Measurements from ENCODE around the gene PARN.
"Not testable (repeated sequence)": the region's sequence is repeated elsewhere in the genome, so short reads cannot be mapped to it uniquely, and the experiment has no call there.

PARN gene

DNA sequence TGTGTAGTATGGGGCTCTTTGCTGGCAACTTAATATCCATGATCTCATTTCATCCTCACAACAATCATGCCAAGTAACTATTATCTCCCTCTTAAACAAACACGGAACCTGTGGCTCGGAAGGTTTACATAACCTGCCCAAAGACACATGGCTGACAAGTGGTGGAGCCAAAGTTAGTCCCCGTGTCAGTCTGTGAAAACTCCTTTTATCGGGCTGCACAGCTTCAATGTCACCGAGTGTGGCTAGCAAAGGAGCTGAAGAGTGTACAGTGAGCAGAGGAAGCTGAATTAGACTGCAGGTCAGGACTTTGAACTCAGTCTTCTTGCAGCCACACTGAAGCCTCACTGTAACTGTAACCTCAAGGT is 80.3 kb downstream of the PARN start:
- H3K4me2 ChIP-seq, result no peak overlapping the region

GRCh38 chr16:14548933-14549788 is 80.9 kb downstream of the PARN start:
- Histone ChIP-seq H3K36me3 (ENCODE audit: insufficient read depth) (peaks cover 3% of the 10 kb centered on the region), H3K4me2 (no peak overlapping the region), H3K4me1 (ENCODE audit: low read depth, poor library complexity, severe bottlenecking) (no peaks in the 10 kb centered on the region), H3K79me2 (ENCODE audit: insufficient read depth, low read depth) (no peaks in the 10 kb centered on the region), H3K27me3 (ENCODE audit: insufficient read depth, low read depth) (no peaks in the 10 kb centered on the region), H4K20me1 (ENCODE audit: insufficient read depth) (no peaks in the 10 kb centered on the region), H3K4me3 (IDR thresholded peaks at IDR 0.05; ENCODE audit: insufficient read depth, low read depth, low read length) (no peak overlapping the region), H3K9ac (no peak overlapping the region), H3K27ac (no peak overlapping the region), H2AFZ (ENCODE audit: low read depth) (no peak overlapping the region)
- no peak for TF ChIP-seq CTCF (conservative IDR thresholded peaks at IDR 0.05; ENCODE audit: low read depth, low read length)

More for the DNA sequence above, 80.3 kb downstream of the PARN start:
- no peaks in the 10 kb centered on the region for H3K4me1 ChIP-seq (ENCODE audit: low read depth, poor library complexity, severe bottlenecking)
- TF ChIP-seq CTCF (conservative IDR thresholded peaks at IDR 0.05; ENCODE audit: low read depth, low read length), result no peak
- no peaks in the 10 kb centered on the region for H3K79me2 ChIP-seq (ENCODE audit: insufficient read depth, low read depth)
- H3K4me3 ChIP-seq (IDR thresholded peaks at IDR 0.05; ENCODE audit: insufficient read depth, low read depth, low read length), result no peak overlapping the region
- H3K9ac ChIP-seq, result no peak overlapping the region
- no peak overlapping the region for H2AFZ ChIP-seq (ENCODE audit: low read depth)
- no peaks in the 10 kb centered on the region for H3K27me3 ChIP-seq (ENCODE audit: insufficient read depth, low read depth)
- peaks cover 3% of the 10 kb centered on the region for H3K36me3 ChIP-seq (ENCODE audit: insufficient read depth)
- no peaks in the 10 kb centered on the region for H4K20me1 ChIP-seq (ENCODE audit: insufficient read depth)
- no peak overlapping the region for H3K27ac ChIP-seq

DNA sequence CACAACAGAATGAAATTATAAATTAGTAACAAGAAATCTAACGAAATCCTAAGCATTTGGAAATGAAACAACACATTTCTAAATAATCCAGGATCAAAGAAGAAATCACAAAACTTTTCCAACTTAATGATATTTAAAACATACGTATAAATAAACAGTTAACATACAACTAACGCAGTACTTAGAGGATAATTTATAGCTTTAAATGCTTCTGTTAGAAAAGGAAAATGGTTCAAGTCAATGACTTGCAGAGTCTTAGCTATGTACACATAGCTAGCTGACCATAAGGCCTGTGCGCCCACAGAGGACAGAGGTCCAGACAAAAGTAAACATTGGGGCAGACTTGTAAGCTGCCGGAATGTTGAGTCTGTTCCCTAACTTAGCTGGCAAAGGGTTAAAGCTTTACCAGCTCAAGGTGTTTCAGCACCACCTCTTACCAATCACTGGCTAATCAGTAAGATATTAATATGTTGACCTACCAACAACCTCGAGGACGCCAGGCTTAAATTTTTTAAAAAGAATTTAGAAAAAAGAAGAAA is 84.6 kb downstream of the PARN start:
- no peak for TF ChIP-seq CTCF (conservative IDR thresholded peaks at IDR 0.05; ENCODE audit: low read depth, low read length)
- Histone ChIP-seq H3K79me2 (ENCODE audit: insufficient read depth, low read depth) (no peaks in the 10 kb centered on the region), H3K27ac (no peak overlapping the region), H3K36me3 (ENCODE audit: insufficient read depth) (no peaks in the 10 kb centered on the region), H3K9ac (no peak overlapping the region), H3K4me1 (ENCODE audit: low read depth, poor library complexity, severe bottlenecking) (no peaks in the 10 kb centered on the region), H2AFZ (ENCODE audit: low read depth) (no peak overlapping the region), H3K27me3 (ENCODE audit: insufficient read depth, low read depth) (no peaks in the 10 kb centered on the region), H3K4me2 (no peak overlapping the region), H4K20me1 (ENCODE audit: insufficient read depth) (no peaks in the 10 kb centered on the region), H3K4me3 (IDR thresholded peaks at IDR 0.05; ENCODE audit: insufficient read depth, low read depth, low read length) (no peak overlapping the region)

DNA sequence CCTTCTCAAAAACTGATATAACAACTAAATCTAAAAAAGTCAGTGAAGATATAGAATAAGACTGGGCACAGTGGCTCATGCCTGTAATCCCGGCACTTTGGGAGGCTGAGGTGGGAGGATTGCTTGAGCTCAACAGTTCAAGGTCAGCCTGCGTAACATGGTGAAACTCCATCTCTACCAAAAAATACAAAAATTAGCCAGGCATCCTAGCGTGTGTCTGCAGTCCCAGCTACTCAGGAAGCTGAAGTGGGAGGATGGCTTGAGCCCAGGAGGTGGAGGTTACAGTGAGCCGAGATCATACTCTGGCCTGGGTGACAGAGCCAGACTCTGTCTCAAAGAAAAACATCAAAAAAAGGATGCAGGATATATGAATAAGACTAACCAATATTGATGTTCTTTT is 85.2 kb downstream of the PARN start:
- H3K36me3 ChIP-seq (ENCODE audit: insufficient read depth); H3K9ac ChIP-seq; H3K4me3 ChIP-seq (IDR thresholded peaks at IDR 0.05; ENCODE audit: insufficient read depth, low read depth, low read length); H3K27ac ChIP-seq; H2AFZ ChIP-seq (ENCODE audit: low read depth); H3K27me3 ChIP-seq (ENCODE audit: insufficient read depth, low read depth); H3K79me2 ChIP-seq (ENCODE audit: insufficient read depth, low read depth); H3K4me1 ChIP-seq (ENCODE audit: low read depth, poor library complexity, severe bottlenecking); H3K4me2 ChIP-seq; H4K20me1 ChIP-seq (ENCODE audit: insufficient read depth): not testable (repeated sequence)

DNA sequence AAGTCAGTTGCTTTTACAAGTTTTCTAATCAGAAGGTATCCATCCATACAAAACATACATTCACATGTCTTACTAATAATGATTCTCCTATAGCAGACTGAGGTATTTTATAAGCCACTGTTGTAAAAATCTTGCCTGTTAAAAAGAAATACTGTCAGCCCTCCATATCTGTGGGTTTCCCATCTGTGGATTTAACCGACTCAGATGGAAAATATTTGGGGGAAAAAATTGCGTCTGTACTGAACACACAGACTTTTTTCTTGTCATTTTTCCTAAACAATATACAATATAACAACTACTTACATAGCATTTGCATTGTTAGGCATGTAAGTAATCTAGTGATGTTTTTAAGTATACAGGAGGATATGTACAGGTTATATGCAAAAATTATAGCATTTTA is 90.4 kb downstream of the PARN start:
- Histone ChIP-seq H3K4me2 (no peak overlapping the region), H3K4me3 (IDR thresholded peaks at IDR 0.05; ENCODE audit: insufficient read depth, low read depth, low read length) (no peak overlapping the region), H3K36me3 (ENCODE audit: insufficient read depth) (no peaks in the 10 kb centered on the region), H3K9ac (no peak overlapping the region), H2AFZ (ENCODE audit: low read depth) (no peak overlapping the region), H3K27me3 (ENCODE audit: insufficient read depth, low read depth) (no peaks in the 10 kb centered on the region), H3K79me2 (ENCODE audit: insufficient read depth, low read depth) (no peaks in the 10 kb centered on the region), H3K4me1 (ENCODE audit: low read depth, poor library complexity, severe bottlenecking) (no peaks in the 10 kb centered on the region), H4K20me1 (ENCODE audit: insufficient read depth) (no peaks in the 10 kb centered on the region), H3K27ac (no peak overlapping the region)
- no peak for TF ChIP-seq CTCF (conservative IDR thresholded peaks at IDR 0.05; ENCODE audit: low read depth, low read length)

Data from KMS-11 (cell line).